ENCODE data around the gene JAM3.

The JAM3 gene

GRCh38 chr11:134116210-134116609, 47.3 kb downstream of the JAM3 start:
- DNase-seq (ENCODE audit: low read depth), result no peak
- TF ChIP-seq CTCF (IDR thresholded peaks at IDR 0.05; ENCODE audit: low read depth, low read length, missing control alignments), result no peak
- no peak overlapping the region for H3K4me3 ChIP-seq (ENCODE audit: low read depth, low read length)

- no peak for DNase-seq (ENCODE audit: low read depth)
- no peak overlapping the region for H3K4me3 ChIP-seq (ENCODE audit: low read depth, low read length)
- TF ChIP-seq CTCF (IDR thresholded peaks at IDR 0.05; ENCODE audit: low read depth, low read length, missing control alignments), result no peak
These were observed 49.1 kb downstream of the JAM3 start for GRCh38 chr11:134118006-134118405.

GRCh38 chr11:134119094-134119493, 50.2 kb downstream of the JAM3 start:
- H3K4me3 ChIP-seq (ENCODE audit: low read depth, low read length), result no peak overlapping the region
- no peak for TF ChIP-seq CTCF (IDR thresholded peaks at IDR 0.05; ENCODE audit: low read depth, low read length, missing control alignments)
- DNase-seq (ENCODE audit: low read depth), result no peak

- no peak for DNase-seq (ENCODE audit: low read depth)
- no peak overlapping the region for H3K4me3 ChIP-seq (ENCODE audit: low read depth, low read length)
- TF ChIP-seq CTCF (IDR thresholded peaks at IDR 0.05; ENCODE audit: low read depth, low read length, missing control alignments), result no peak
These were observed 51.4 kb downstream of the JAM3 start for GRCh38 chr11:134120143-134120850.

- H3K4me3 ChIP-seq (ENCODE audit: low read depth, low read length), result no peak overlapping the region
- no peak for TF ChIP-seq CTCF (IDR thresholded peaks at IDR 0.05; ENCODE audit: low read depth, low read length, missing control alignments)
- DNase-seq (ENCODE audit: low read depth), result no peak
These were observed 52.2 kb downstream of the JAM3 start for GRCh38 chr11:134120921-134121526.

GRCh38 chr11:134124660-134125451, 56.0 kb downstream of the JAM3 start:
- no peak overlapping the region for H3K4me3 ChIP-seq (ENCODE audit: low read depth, low read length)
- TF ChIP-seq CTCF (IDR thresholded peaks at IDR 0.05; ENCODE audit: low read depth, low read length, missing control alignments), result no peak
- DNase-seq (ENCODE audit: low read depth), result no peak
